RPMI8226 (cell line): Measurements from ENCODE around the gene SLC25A20.
A peak's percentile ranks its signal among the peaks of the same experiment; 100 is the strongest.
"Not testable (repeated sequence)": the region's sequence is repeated elsewhere in the genome, so short reads cannot be mapped to it uniquely, and the experiment has no call there.

Experiments used
- DNase-seq: peaks from one replicate; pipeline ENCODE4 v3.0.0-alpha.2; 2015

Gene SLC25A20

GRCh38 chr3:48898383-48899234 is at the start of gene SLC25A20:
Gene SLC25A20, minus strand, starts transcription at chr3:48898882. Its CDS starts 88 bp downstream, at chr3:48898794.
- peak; percentile 97 for DNase-seq

GRCh38 chr3:48945891-48946549 is 47.3 kb upstream of the SLC25A20 start:
- DNase-seq: no peak

GRCh38 chr3:48945432-48945831 is 46.8 kb upstream of the SLC25A20 start:
- no peak for DNase-seq

GRCh38 chr3:48938689-48939088 is 40.0 kb upstream of the SLC25A20 start:
- no peak for DNase-seq

GRCh38 chr3:48938156-48938555 is 39.5 kb upstream of the SLC25A20 start:
- DNase-seq: no peak

- no peak for DNase-seq
Observed at GRCh38 chr3:48935530-48935929, 36.8 kb upstream of the SLC25A20 start.

GRCh38 chr3:48934333-48934991 is 35.8 kb upstream of the SLC25A20 start:
- DNase-seq: no peak

- no peak for DNase-seq
Observed at GRCh38 chr3:48931944-48932580, 33.4 kb upstream of the SLC25A20 start.

- DNase-seq: no peak
Observed at GRCh38 chr3:48930590-48930989, 31.9 kb upstream of the SLC25A20 start.

GRCh38 chr3:48929358-48930035 is 30.8 kb upstream of the SLC25A20 start:
- no peak for DNase-seq

GRCh38 chr3:48928679-48929078 is 30.0 kb upstream of the SLC25A20 start:
- no peak for DNase-seq

- DNase-seq: no peak
Observed at GRCh38 chr3:48927928-48928327, 29.2 kb upstream of the SLC25A20 start.

- peak; percentile 32 for DNase-seq
Observed at GRCh38 chr3:48926425-48927392, 28.0 kb upstream of the SLC25A20 start.

- peak; percentile 78 for DNase-seq
Observed at GRCh38 chr3:48919215-48920138, 20.8 kb upstream of the SLC25A20 start.

GRCh38 chr3:48918388-48919214 is 19.9 kb upstream of the SLC25A20 start, which contains the start of gene ARIH2:
Gene ARIH2, plus strand, starts transcription at chr3:48918842. Its CDS starts 8,717 bp downstream, at chr3:48927559.
- DNase-seq: peak; percentile 97

- DNase-seq: no peak
Observed at GRCh38 chr3:48915296-48915695, 16.6 kb upstream of the SLC25A20 start.

- DNase-seq: not testable (repeated sequence)
Observed at GRCh38 chr3:48907026-48907425, 8.3 kb upstream of the SLC25A20 start.

- no peak for DNase-seq
Observed at GRCh38 chr3:48899273-48899672, 591 bp upstream of the SLC25A20 start.
